Measurements from ENCODE around the gene PGM2L1.

DNA sequence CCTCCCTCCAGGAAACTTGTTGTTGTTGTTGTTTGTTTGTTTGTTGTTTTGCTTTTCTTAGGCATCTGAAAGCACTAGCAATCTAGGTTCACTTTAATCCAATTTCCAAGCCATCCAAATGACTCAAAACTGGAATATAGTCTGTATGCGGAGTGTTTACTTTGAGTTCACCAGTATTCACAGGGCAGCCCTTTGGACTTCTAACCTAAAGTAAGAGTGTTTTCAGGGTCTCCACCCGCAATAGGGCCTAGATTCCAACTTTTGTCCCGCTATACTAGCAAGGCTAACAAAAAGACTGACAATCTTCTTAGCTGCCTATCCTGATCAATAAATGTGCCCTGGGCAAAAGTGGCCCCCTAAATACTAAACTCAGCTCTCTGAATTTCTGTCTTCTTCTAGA is 13.6 kb downstream of the PGM2L1 start:
- no peak for TF ChIP-seq RORA (CRISPR knock-in tag; IDR thresholded peaks at IDR 0.05)
- TF ChIP-seq CCDC6 (CRISPR knock-in tag; IDR thresholded peaks at IDR 0.05), result no peak
- no peak for TF ChIP-seq TBP (CRISPR knock-in tag; IDR thresholded peaks at IDR 0.05)
- TF ChIP-seq GABPA (IDR thresholded peaks at IDR 0.05; ENCODE audit: low read depth, low read length), result no peak
- no peak for TF ChIP-seq GABPA (CRISPR knock-in tag; IDR thresholded peaks at IDR 0.05; ENCODE audit: low read depth)
- no peak for TF ChIP-seq SMARCC2 (IDR thresholded peaks at IDR 0.05)
- TF ChIP-seq, protein P1, sequence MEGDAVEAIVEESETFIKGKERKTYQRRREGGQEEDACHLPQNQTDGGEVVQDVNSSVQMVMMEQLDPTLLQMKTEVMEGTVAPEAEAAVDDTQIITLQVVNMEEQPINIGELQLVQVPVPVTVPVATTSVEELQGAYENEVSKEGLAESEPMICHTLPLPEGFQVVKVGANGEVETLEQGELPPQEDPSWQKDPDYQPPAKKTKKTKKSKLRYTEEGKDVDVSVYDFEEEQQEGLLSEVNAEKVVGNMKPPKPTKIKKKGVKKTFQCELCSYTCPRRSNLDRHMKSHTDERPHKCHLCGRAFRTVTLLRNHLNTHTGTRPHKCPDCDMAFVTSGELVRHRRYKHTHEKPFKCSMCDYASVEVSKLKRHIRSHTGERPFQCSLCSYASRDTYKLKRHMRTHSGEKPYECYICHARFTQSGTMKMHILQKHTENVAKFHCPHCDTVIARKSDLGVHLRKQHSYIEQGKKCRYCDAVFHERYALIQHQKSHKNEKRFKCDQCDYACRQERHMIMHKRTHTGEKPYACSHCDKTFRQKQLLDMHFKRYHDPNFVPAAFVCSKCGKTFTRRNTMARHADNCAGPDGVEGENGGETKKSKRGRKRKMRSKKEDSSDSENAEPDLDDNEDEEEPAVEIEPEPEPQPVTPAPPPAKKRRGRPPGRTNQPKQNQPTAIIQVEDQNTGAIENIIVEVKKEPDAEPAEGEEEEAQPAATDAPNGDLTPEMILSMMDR (CRISPR knock-in tag; IDR thresholded peaks at IDR 0.05), result no peak
